ENCODE results near the gene ESRRG.
A peak's percentile ranks its signal among the peaks of the same experiment; 100 is the strongest.

Gene ESRRG

DNA sequence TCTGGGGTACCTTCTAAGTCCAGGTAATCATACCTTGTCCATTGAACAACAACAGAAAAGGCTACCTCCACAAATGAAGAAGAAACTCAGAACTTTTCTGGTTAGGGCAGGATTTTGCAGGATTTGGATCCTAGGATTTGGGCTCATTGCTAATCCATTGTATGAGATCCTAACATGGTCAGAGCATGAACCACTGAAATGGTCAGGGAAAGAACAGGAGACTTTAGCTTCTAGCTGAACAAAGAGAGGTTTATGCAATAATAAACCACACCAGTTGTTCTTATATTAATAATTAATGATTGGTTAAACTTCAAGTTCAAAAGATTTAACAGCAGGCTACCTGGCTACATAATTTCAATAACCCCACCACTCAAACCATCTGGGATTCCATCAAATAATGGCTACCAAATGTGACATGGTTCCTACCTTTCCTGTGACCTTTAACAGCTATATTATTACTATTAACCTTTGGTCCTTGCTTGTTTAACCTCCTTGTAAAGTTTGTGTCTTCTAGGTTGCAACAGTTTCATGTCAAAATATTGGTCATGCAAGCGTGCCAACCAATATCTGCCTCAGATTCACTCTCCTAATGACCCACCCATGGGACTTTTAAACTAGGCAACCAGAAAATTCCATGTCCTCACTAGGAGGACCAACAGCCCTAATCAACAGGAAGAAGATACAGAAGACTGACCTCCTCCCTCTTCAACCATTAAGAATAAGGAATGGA, 239.4 kb downstream of the ESRRG start:
- in situ Hi-C loops (cut with HindIII; ENCODE audit: low pct_ligation_motif_present, low pct_unique_long_range_greater_than_20kb, low sequenced_read_pairs), result no loop called here
- no peak for DNase-seq

DNA sequence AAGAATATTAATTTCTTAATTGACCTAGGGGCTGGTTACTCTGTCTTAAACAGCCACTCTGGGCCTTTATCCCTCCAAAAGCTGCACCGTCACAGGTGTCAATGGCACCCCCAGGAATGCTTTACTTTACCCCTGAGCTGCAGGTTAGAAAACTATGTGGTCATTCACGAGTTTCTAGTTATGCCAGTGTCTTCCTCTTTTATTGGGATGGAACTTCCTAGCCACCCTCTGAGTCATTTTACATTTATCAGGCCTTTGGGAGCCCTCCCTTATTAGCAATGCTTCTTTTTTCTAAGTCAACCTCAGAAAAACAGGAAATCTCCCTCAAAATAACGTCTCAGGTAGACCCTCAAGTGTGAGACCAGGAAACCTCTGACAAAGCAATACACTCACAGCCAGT, 240.6 kb downstream of the ESRRG start:
- no peak for DNase-seq
- in situ Hi-C loops (cut with HindIII; ENCODE audit: low pct_ligation_motif_present, low pct_unique_long_range_greater_than_20kb, low sequenced_read_pairs), result no loop called here

DNA sequence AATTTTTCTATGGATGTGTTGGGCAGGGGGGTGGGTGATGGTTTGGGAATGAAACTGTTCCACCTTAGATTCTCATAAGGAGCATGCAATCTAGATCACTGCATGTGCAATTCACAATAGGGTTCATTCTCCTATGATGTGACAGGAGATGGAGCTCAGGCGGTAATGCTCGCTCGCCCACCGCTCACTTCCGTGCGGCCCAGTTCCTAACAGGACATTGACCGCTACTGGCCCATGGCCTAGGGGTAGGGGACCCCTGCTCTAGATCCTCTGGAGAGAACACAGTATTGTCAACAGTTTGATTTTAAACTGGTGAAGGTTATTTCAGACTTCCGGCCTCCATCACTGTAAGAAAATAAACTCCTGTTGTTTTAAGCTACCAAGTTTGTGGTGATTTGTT, 245.0 kb downstream of the ESRRG start:
- in situ Hi-C loops (cut with HindIII; ENCODE audit: low pct_ligation_motif_present, low pct_unique_long_range_greater_than_20kb, low sequenced_read_pairs), result no loop called here

DNA sequence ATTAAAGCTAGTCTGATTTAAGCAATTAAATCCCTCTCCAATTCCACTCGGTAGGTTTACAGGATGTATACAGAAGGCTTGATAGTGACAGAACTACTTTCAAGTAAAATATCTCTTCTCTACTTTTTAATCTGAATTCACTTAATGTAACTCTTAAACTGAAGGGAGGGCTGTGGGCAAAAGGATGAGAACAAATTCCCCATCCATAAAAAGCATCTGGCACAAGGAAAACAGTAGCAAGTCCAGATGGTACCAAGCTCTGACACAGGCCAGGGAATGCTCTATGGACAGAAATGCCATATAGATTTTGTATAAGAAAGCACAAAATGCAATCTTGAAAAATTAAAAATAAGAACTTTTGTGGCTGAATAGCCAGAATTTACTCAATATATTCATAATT, 246.9 kb downstream of the ESRRG start:
- in situ Hi-C loops (cut with HindIII; ENCODE audit: low pct_ligation_motif_present, low pct_unique_long_range_greater_than_20kb, low sequenced_read_pairs), result no loop called here
- DNase-seq, result no peak

More for the DNA sequence above, 245.0 kb downstream of the ESRRG start:
- DNase-seq, result no peak

DNA sequence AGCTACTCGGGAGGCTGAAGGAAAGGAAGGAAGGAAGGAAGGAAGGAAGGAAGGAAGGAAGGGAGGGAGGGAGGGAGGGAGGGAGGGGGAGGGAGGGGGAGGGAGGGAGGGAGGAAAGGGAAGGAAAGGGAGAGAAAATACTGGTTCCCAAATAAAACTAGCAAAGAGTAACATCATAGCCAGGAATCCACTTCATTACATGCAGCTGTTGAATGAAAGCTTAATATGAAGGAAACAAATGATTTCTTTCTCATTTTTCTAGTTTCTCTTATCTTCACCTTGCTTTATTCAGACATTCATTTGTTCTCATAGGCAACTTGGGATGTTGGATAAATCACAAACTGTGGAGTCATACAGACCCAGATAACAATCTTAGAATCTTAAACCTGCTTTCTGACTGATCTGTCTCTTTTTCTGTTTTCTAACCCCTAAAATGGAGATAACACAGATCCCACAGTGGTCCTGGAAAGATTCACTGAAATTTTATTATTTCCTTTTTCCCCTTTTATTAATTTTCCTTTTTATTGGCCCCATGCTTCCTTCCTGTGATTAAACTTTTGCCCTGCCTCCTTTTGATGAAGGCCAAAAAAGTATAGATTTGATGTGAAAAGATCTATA, 247.5 kb downstream of the ESRRG start:
- in situ Hi-C loops (cut with HindIII; ENCODE audit: low pct_ligation_motif_present, low pct_unique_long_range_greater_than_20kb, low sequenced_read_pairs), result no loop called here
- DNase-seq, result no peak

DNA sequence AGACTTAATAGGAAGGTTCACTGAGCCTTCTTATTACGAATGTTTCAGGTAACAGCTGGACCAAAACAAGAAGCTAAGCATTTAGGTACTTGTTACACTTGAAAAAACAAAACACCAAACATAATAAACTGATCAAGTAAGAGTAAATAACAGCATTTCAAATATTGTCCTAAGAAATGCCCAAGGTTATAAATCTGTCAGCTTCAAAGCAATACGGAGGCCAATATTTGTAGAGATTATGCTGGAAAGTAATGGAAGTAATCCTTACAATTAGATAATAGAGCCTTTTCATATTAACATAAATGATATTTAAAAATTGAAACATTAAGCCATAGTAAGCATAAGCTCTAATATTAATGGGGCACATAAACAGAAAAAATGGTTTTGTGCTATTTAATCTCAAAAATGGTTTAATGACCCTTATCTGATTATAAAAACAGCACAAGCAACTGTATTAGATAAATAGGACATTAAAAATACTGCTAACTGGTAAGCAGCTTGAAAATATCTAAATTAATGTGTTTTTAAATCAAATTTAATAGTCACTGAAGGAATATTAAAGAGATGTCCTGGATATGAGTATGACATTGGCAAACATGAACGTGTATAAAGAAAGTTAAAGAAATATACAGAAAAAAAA, 256.9 kb downstream of the ESRRG start:
- in situ Hi-C loops (cut with HindIII; ENCODE audit: low pct_ligation_motif_present, low pct_unique_long_range_greater_than_20kb, low sequenced_read_pairs), result no loop called here
- no peak for DNase-seq

DNA sequence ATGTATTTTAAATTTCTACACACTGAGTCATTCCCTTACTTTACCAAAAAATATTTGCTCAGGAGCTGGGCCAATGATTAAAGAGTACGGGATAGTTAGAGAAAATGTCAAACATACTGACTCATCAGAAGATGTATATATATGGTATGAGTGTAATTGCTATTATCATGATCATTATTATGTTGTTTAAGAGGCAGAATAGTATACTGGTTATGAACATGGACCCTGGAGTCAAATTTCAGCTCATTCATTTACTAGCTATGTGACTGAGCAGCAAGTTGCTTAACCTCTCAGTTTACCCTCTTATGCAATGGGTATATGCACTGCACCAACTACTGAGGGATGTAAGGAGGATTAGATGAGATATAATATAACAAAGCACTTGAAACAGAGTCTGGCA, 258.7 kb downstream of the ESRRG start:
- in situ Hi-C loops (cut with HindIII; ENCODE audit: low pct_ligation_motif_present, low pct_unique_long_range_greater_than_20kb, low sequenced_read_pairs), result no loop called here
- peak; percentile 3 for DNase-seq

DNA sequence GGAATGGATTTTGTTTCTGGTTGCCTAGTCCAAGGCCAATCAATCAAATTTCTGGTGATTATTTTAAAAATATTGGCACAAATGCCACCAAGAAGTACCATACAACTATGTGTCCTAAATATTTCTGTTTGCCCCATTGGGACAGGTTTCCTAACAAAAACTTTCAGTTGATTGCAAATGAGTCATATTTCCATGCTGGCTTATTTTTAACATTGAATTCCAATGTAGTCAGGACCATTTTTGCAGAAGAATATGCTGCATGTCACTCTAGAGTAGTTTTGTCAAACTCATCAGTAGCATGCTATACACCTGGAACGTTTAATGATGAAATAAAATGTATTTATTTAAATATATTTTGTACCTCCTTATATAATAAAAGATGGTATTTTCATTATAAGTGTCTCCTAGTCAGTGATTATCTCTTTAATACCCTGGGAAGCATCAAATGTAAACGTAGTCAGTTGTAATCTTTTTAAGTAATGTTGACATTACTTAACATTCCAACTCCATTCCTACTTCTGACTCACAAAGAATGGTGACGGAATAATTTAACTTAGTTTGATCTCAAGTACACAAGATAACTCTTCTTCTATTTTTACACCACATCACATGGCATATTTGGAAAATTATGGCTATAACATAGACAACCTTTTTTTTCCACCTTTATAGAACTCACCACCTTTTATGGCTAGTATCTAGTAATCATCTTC, 261.0 kb downstream of the ESRRG start:
- DNase-seq, result no peak
- in situ Hi-C loops (cut with HindIII; ENCODE audit: low pct_ligation_motif_present, low pct_unique_long_range_greater_than_20kb, low sequenced_read_pairs), result no loop called here

DNA sequence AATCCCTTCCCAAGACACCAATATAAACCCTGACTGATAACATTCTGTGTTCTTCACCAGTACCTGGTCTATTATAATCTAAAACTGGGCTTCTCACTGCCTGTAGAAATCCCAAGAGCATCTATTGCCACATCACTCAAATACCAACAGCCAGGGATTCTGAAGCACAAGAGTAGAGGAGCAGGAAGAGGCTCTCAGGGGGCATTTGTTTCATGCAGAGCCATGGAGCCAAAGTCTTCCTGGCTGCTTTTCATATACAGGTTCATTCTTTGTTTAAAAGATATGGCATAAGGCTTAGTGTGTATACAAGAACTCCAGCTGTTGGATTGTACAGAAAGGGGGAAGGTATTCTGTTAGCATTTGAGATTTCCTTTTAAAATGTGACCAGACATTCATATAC, 261.8 kb downstream of the ESRRG start:
- no peak for DNase-seq
- in situ Hi-C loops (cut with HindIII; ENCODE audit: low pct_ligation_motif_present, low pct_unique_long_range_greater_than_20kb, low sequenced_read_pairs), result no loop called here

DNA sequence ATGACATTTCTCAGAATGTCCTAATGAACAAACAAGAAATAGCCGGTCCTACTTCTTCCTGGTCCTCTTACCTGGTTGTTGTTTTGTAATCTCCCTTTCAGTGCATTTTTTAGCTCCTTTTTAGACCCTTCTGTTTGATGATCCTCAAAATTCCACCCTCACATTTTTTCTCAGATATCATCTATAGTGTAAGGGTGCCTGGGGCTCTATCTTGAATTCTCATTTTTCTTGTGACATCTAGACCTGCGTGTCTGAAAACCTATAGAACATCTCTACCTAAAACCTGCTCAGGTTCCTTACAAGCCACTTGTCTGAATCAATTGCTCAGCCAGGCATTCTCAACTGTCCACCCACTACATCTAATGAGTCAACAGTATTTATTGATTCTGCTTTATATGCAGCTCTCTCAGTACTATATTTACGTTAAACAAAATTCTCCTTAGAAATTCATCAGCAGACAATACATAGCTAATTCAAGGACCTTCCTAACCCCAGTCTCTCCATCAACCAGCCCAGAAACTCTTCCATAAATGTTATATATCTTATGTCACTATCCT, 263.5 kb downstream of the ESRRG start:
- in situ Hi-C loops (cut with HindIII; ENCODE audit: low pct_ligation_motif_present, low pct_unique_long_range_greater_than_20kb, low sequenced_read_pairs), result no loop called here
- no peak for DNase-seq

DNA sequence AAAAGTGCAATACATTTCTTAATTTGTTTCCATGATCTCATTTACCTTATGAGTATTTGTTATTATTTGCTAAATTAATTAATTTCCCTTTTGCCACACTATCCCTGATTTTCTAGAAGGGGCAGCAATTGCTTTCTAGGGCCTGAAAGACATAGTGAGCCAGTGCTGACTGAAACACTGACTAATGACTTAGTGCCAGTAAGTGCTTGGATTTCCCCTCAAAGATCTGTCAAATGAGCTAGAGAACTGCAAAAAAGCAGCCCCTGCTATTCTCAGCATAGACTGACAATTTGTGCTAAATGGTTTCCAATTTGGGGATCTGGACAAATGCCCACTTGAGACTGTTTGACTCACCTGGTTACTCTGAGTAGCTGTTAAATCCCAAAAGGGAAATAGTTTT, 264.4 kb downstream of the ESRRG start:
- DNase-seq, result no peak
- in situ Hi-C loops (cut with HindIII; ENCODE audit: low pct_ligation_motif_present, low pct_unique_long_range_greater_than_20kb, low sequenced_read_pairs), result no loop called here

DNA sequence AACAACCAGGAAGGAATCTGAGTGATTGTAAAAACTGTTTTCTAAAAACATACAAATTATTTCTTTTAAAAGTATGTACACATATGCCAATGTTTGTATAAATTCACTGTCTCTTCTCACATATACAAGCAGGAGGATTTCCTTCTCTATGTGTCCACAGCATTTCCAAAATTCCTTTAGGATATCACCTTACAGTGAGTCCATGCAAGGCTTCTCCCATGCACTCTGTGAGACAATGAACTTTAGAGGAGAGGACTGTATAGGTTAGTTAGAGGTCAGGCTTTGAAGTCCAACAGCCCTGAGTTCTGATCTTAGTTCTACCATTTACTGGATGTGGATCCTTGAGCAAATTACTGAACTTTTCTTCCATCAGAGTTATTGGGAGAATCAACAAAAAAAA, 265.9 kb downstream of the ESRRG start:
- in situ Hi-C loops (cut with HindIII; ENCODE audit: low pct_ligation_motif_present, low pct_unique_long_range_greater_than_20kb, low sequenced_read_pairs), result no loop called here
- no peak for DNase-seq

DNA sequence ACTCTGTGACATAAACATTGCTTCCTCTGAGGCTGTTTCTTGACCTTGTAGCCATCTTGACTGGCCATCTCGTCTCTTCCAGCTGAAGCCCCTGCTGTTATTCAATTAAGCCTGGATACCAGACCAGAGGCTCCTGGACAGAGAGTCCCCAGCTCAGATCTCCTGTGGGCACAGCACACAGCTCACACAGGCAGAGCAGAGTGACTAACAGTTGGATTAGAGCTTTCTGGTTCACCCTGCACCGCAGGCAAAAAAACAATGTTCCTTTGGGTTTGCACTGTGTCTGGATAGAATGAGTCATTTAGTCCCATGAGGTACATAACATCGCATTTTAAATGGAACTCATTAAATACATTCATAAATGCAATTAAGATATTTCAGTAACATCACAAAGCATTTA, 266.5 kb downstream of the ESRRG start:
- DNase-seq, result no peak
- in situ Hi-C loops (cut with HindIII; ENCODE audit: low pct_ligation_motif_present, low pct_unique_long_range_greater_than_20kb, low sequenced_read_pairs), result no loop called here

DNA sequence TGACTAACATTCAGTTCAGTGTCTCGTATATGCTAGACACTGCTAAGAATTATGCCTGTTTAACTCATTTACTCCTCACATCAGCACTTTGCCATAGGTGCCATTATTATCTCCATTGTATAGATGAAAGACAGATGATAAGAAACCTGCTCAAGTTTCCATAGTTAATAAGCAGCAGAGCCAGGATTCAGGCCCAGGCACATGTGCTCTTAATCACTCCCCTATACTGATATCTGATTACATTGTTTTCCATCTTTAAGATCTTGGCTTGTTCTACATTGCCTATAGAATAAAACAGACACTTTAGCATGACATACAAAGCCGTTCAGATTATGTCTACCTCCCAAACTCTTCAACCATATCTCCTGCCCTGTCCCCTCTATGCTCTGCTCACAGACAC, 269.5 kb downstream of the ESRRG start:
- DNase-seq, result no peak

More for the DNA sequence above, 269.5 kb downstream of the ESRRG start:
- in situ Hi-C loops (cut with HindIII; ENCODE audit: low pct_ligation_motif_present, low pct_unique_long_range_greater_than_20kb, low sequenced_read_pairs), result no loop called here

Data from ACHN (cell line).